Caco-2 (cell line): ENCODE results near the gene ADRA1B. TPM values are rescaled to one million over a fixed set of nuclear protein-coding genes. Genes with fewer than 3 reads are reported as not detected.

Experiments
- BruUV-seq: library from RNA; stranded (reverse); fragments of 400-500 nt; replicated peaks from 2 replicates; lab custom pipeline; 2021; lab: Mats Ljungman, UMichigan
- CTCF ChIA-PET: fragments of 300-600 bp; sonication (Branson Sonifier 250); formaldehyde crosslinking; loops from one replicate; lab custom pipeline; 2022; ENCODE audit warnings: antibody characterized with exemption; lab: Charles Lee
- POLR2A ChIA-PET: fragments of 300-600 bp; sonication (Branson Sonifier 250); formaldehyde crosslinking; loops from one replicate; lab custom pipeline; 2022; ENCODE audit warnings: antibody characterized with exemption; lab: Charles Lee
- DNase-seq, 2 experiments: peaks; one replicate each; pipeline versions ENCODE4 v3.0.0 to v3.0.0-alpha.2; 2020 to 2022
- H3K27me3 ChIP-seq: replicated peaks from 2 replicates; pipeline ENCODE4 v1.6.0; 2011; ENCODE audit warnings: low read length; ENCODE audit not compliant: control insufficient read depth, insufficient read depth
- H3K36me3 ChIP-seq: 2 replicates; pipeline ENCODE4 v1.5.1; 2011; ENCODE audit warnings: low read length; ENCODE audit not compliant: control insufficient read depth, insufficient read depth
- H3K4me1 ChIP-seq: fragments of 250-450 bp; sonication (Bioruptor Pico); 2 replicates; pipeline ENCODE4 v1.5.1; 2020; ENCODE audit warnings: mild to moderate bottlenecking
- H3K4me3 ChIP-seq: 2 replicates; pipeline ENCODE4 v1.5.1; 2011; ENCODE audit warnings: low read depth, mild to moderate bottlenecking, control low read depth, low read length
- H3K9me3 ChIP-seq: fragments of 250-450 bp; sonication (Bioruptor Pico); 2 replicates; pipeline ENCODE4 v1.5.1; 2020; ENCODE audit warnings: mild to moderate bottlenecking, moderate library complexity
- H3K27ac Mint-ChIP-seq: one replicate; pipeline ENCODE4 v1.8.0; 2022; ENCODE audit warnings: mixed read lengths; ENCODE audit not compliant: unreplicated experiment
- H3K27me3 Mint-ChIP-seq: one replicate; pipeline ENCODE4 v1.8.0; 2022; ENCODE audit warnings: mixed read lengths; ENCODE audit not compliant: insufficient read depth, unreplicated experiment
- H3K36me3 Mint-ChIP-seq: one replicate; pipeline ENCODE4 v1.8.0; 2022; ENCODE audit warnings: mild to moderate bottlenecking, mixed read lengths; ENCODE audit not compliant: insufficient read depth, unreplicated experiment
- H3K4me1 Mint-ChIP-seq: one replicate; pipeline ENCODE4 v1.8.0; 2022; ENCODE audit warnings: low read depth, mixed read lengths; ENCODE audit not compliant: unreplicated experiment
- H3K4me3 Mint-ChIP-seq: one replicate; pipeline ENCODE4 v1.8.0; 2022; ENCODE audit warnings: mild to moderate bottlenecking, moderate library complexity, mixed read lengths; ENCODE audit not compliant: unreplicated experiment
- H3K9me3 Mint-ChIP-seq: one replicate; pipeline ENCODE4 v1.8.0; 2022; ENCODE audit warnings: mixed read lengths; ENCODE audit not compliant: unreplicated experiment
- CTCF ChIP-seq, 2 experiments: fragments of 200-600 bp in 1 of 2; IDR thresholded peaks; 1 replicate in 1 of 2; 2 replicates in 1 of 2; pipeline versions ENCODE4 v1.5.1 to v1.8.0; 2011 to 2022; ENCODE audit warnings: antibody characterized with exemption in 1 of 2, control low read depth in 1 of 2, inconsistent platforms in 1 of 2, low read depth in 1 of 2, low read length in 1 of 2, mild to moderate bottlenecking in 1 of 2, moderate library complexity in 1 of 2; ENCODE audit not compliant: insufficient read depth in 1 of 2, severe bottlenecking in 1 of 2, unreplicated experiment in 1 of 2
- intact Hi-C: fragments of 100-400 bp; cut with micrococcal nuclease; formaldehyde crosslinking; loops from one replicate; pipeline ENCODE4 v1.10.0; 2022; ENCODE audit not compliant: unreplicated experiment
- total RNA-seq: library from RNA; stranded (reverse); gene quantifications from 2 replicates; pipeline ENCODE4 v1.2.3, GENCODE V29; 2022

ADRA1B gene
- total RNA-seq, 1 experiment from 2014 or later, result not detected

DNA sequence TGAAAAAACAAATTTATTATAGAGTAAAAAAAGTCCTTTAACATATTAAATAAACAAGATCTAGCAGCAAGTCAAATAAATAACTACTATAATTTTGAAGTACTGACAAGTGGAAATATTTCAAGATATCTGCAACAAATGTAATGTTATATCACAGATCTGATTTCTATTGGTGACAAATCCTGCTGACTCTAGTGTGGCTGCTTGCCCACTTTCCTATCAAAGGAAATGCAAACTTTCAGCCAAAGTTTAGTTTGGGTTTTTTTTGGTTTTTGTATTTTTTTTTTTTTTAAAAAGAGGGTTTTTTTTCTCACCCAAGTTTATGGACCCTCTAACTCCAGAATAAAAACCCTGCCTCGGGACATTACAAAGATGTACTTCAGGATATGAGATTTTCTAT, 12.9 kb downstream of the ADRA1B start:
- no TSS peak for BruUV-seq
- TF ChIP-seq CTCF (IDR thresholded peaks at IDR 0.05; ENCODE audit: insufficient read depth in 1 of 2, low read depth in 1 of 2, low read length in 1 of 2, severe bottlenecking in 1 of 2, unreplicated experiment in 1 of 2), result no peak
- Mint-ChIP-seq H3K27ac (no peak overlapping the region), H3K9me3 (no peaks in the 10 kb centered on the region), H3K4me1 (no peaks in the 10 kb centered on the region), H3K36me3 (no peaks in the 10 kb centered on the region), H3K27me3 (peaks cover 21% of the 10 kb centered on the region), H3K4me3 (no peak overlapping the region)
- Histone ChIP-seq H3K27me3 (peaks cover 2% of the 10 kb centered on the region), H3K4me1 (no peaks in the 10 kb centered on the region), H3K9me3 (no peaks in the 10 kb centered on the region), H3K4me3 (no peak overlapping the region), H3K36me3 (no peaks in the 10 kb centered on the region)
- ChIA-PET CTCF (no interaction called here), POLR2A (no interaction called here)
- no peak for DNase-seq
- intact Hi-C loops, result no loop called here

DNA sequence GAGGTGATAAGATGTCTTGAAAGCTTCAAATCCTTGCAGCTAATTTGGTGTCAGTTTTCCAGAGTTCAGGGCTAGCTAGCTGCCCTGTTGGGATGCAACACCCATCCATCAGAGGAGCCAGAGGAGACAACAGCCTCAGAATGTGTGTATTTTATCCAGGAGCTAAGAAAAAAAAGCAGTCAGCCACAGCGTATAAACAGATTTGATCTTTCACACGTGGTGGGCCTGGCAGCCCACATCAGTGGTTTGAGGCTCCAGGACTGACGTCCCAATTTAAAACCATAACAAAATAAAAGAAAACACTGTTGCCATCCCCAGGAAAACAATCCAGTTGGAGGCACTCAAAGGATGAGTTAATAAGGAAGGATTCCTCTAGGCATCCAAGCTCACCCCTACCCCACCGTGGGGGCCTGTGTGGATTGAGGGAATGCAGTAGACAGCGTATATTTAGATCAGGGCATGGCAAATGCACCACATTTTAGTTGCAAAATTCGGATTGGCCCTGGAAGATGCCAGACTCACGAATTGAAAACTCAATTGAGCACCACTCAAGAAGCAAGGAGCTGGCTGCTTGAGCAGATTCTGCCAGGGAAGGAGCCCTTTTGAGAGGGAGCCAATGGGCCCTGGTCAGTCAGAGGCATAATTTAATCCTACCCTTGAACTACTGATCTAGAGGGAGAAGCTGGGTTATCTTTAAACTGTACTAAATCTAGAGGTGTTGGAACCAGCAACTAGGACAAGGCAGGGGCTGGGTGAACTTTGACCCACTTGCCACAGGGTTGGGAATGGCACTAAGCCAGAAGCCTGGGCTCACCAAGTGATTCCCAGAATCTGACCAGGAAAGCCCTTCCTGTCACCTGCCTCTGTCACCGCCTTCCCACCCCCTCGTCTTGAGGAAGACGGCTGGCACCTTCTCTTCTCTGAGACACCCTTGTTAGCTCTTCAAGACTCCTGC, 17.5 kb downstream of the ADRA1B start:
- Mint-ChIP-seq H3K9me3 (no peaks in the 10 kb centered on the region), H3K4me1 (no peaks in the 10 kb centered on the region), H3K36me3 (no peaks in the 10 kb centered on the region), H3K27me3 (peaks cover 13% of the 10 kb centered on the region), H3K4me3 (no peak overlapping the region), H3K27ac (no peak overlapping the region)
- Histone ChIP-seq H3K4me1 (no peaks in the 10 kb centered on the region), H3K4me3 (no peak overlapping the region), H3K27me3 (0 out of 2 replicates have a peak, but pooled peaks cover under 1% of the 10 kb centered on the region), H3K36me3 (no peaks in the 10 kb centered on the region), H3K9me3 (no peaks in the 10 kb centered on the region)
- TF ChIP-seq CTCF (IDR thresholded peaks at IDR 0.05; ENCODE audit: insufficient read depth in 1 of 2, low read depth in 1 of 2, low read length in 1 of 2, severe bottlenecking in 1 of 2, unreplicated experiment in 1 of 2), result no peak
- DNase-seq, result no peak
- CTCF ChIA-PET, result no interaction called here
- intact Hi-C loops, result no loop called here
- no TSS peak for BruUV-seq
- POLR2A ChIA-PET, result no interaction called here

GRCh38 chr5:159935946-159936345, 19.7 kb downstream of the ADRA1B start:
- H3K4me1 Mint-ChIP-seq, result no peaks in the 10 kb centered on the region
- no peak overlapping the region for H3K4me3 ChIP-seq

More at GRCh38 chr5:159935946-159936345, 19.7 kb downstream of the ADRA1B start:
- intact Hi-C loops, result no loop called here
- no peak overlapping the region for H3K27ac Mint-ChIP-seq
- no peaks in the 10 kb centered on the region for H3K36me3 ChIP-seq
- no peaks in the 10 kb centered on the region for H3K9me3 Mint-ChIP-seq
- DNase-seq, result no peak
- no peaks in the 10 kb centered on the region for H3K9me3 ChIP-seq
- H3K27me3 ChIP-seq, result no peaks in the 10 kb centered on the region
- no peak overlapping the region for H3K4me3 Mint-ChIP-seq
- POLR2A ChIA-PET, result no interaction called here
- H3K36me3 Mint-ChIP-seq, result no peaks in the 10 kb centered on the region
- CTCF ChIA-PET, result no interaction called here
- peaks cover 19% of the 10 kb centered on the region for H3K27me3 Mint-ChIP-seq
- TF ChIP-seq CTCF (IDR thresholded peaks at IDR 0.05; ENCODE audit: insufficient read depth in 1 of 2, low read depth in 1 of 2, low read length in 1 of 2, severe bottlenecking in 1 of 2, unreplicated experiment in 1 of 2), result no peak
- BruUV-seq, result no TSS peak
- H3K4me1 ChIP-seq, result no peaks in the 10 kb centered on the region
